ENCODE results near the gene DCUN1D4. TPM values are rescaled to one million over a fixed set of nuclear protein-coding genes. Genes with fewer than 3 reads are reported as not detected.

DCUN1D4 gene
- 10 to 100 TPM; 30.6 to 48.7 (median 37.6) TPM for total RNA-seq
- 10 to 100 TPM; 11.0 to 21.1 TPM for polyA plus RNA-seq
- long read RNA-seq, donor 1, full-length matches to known transcripts: 30 of 34 reads
- long read RNA-seq, donor 1, partial matches to known transcripts: 0 of 34 reads
- long read RNA-seq, donor 1, other reads (novel, unspliced or antisense): 4 of 34 reads
- long read RNA-seq, donor 2, full-length matches to known transcripts: 44 of 60 reads
- long read RNA-seq, donor 2, partial matches to known transcripts: 2 of 60 reads
- long read RNA-seq, donor 2, other reads (novel, unspliced or antisense): 14 of 60 reads
- long read RNA-seq, donor 3, full-length matches to known transcripts: 51 of 69 reads
- long read RNA-seq, donor 3, partial matches to known transcripts: 6 of 69 reads
- long read RNA-seq, donor 3, other reads (novel, unspliced or antisense): 12 of 69 reads

DNA sequence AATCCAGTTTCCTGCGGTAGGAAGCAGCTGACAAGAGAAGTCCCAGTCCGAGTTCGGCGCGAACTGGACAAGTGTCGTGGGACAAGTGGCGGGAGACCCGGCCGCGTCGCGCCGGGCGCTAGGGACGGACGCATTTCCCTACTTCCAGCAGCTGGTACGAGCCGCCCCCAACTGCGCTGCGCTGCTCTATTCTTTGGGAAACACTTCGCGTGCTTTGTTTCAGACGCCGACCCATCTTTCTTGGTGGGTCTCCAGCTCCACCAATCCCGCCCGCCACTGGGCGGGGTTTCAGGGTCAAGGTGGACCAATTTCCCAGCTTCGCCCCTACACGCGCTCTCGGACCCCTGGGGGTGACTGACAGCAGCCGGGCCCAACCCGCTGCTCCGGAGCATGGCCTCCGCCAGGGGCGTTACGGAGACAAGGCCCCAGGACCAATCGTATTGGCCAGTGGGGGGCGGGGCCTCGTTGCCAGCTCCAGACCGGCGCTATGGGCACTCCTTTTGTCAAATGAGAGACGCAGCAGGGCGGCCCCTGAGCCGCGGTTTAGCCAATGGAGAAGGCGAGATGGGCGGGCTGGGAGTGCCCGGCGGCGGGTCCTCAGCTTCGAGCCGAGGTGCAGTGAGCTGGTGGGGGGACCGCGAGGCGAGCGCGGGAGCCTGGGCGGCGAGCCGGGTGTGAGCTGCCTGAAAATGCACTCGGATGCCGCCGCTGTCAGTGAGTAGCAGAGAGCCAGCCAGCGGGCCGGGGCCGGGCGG, at the start of gene DCUN1D4:
Gene DCUN1D4, plus strand, starts transcription at position 600 of the 755 bp plus-strand sequence. Its CDS starts 90 bp downstream, at position 690.
- no peaks in the 10 kb centered on the region for H3K27me3 ChIP-seq
- TF ChIP-seq, protein P1, sequence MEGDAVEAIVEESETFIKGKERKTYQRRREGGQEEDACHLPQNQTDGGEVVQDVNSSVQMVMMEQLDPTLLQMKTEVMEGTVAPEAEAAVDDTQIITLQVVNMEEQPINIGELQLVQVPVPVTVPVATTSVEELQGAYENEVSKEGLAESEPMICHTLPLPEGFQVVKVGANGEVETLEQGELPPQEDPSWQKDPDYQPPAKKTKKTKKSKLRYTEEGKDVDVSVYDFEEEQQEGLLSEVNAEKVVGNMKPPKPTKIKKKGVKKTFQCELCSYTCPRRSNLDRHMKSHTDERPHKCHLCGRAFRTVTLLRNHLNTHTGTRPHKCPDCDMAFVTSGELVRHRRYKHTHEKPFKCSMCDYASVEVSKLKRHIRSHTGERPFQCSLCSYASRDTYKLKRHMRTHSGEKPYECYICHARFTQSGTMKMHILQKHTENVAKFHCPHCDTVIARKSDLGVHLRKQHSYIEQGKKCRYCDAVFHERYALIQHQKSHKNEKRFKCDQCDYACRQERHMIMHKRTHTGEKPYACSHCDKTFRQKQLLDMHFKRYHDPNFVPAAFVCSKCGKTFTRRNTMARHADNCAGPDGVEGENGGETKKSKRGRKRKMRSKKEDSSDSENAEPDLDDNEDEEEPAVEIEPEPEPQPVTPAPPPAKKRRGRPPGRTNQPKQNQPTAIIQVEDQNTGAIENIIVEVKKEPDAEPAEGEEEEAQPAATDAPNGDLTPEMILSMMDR (IDR thresholded peaks at IDR 0.05): peak in 8 of 9 donors; percentile 41 to 72 (median 52)
- peak; percentile 93 to 98 (median 96) for ATAC-seq
- intact Hi-C loops (cut with DNase I): loop anchor here in 7 of 10 donors (2.0 to 10.0 kb wide), 6 partner anchors 55 to 195 kb away; partner anchors contain the start of genes SGCB (in 5 of the 7) and LRRC66 (in 1 of the 7)
- no peaks in the 10 kb centered on the region for H3K36me3 ChIP-seq
- peak within 1 kb of the TSS; percentile 64 to 97 (median 80) for H3K4me3 ChIP-seq
- peak within 1 kb of the TSS; percentile 74 to 99 (median 92) for H3K27ac ChIP-seq
- H3K4me1 ChIP-seq: peaks cover 0 to 28% (median 16%) of the 10 kb centered on the region in 9 donors
- 0 to 1% methylated on average over 65 to 68 of the region's 68 CpGs for WGBS, 2 donors
- no peaks in the 10 kb centered on the region for H3K9me3 ChIP-seq
- DNase-seq: peak; percentile 100

DNA sequence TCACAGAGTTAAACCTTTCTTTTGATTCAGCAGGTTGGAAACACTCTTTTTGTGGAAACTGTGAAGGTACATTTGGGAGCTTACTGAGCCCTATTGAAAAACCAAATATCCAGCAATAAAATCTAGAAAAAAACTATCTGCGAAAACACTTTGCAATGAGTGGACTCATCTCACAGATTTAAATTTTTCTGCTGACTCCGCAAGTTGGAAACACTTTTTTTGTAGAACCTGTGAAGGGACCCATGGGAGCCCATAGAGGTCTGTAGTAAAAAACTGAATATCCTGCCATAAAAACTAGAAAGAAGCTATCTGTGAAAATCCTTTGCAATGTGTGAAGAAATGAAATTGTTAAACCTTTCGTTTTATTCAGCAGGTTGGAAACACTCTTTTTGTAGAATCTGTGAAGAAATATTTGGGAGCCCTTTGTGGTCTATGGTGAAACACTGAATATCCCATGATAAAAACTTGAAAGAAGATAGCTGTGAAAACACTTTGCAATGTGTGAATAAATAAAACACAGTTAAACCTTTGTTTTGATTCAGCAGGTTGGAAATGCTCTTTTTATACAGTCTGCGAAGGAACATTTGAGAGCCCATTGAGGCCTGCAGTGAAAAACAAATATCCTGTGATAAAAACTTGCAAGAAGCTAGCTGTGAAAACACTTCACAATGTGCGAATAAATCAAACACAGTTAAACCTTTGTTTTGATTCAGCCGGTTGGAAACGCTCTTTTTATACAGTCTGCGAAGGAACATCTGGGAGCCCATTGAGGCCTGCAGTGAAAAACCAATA, 22.3 kb upstream of the DCUN1D4 start:
- H3K27ac ChIP-seq: no peak overlapping the region
- H3K36me3 ChIP-seq: no peaks in the 10 kb centered on the region
- TF ChIP-seq, protein P1 (IDR thresholded peaks at IDR 0.05): no peak

DNA sequence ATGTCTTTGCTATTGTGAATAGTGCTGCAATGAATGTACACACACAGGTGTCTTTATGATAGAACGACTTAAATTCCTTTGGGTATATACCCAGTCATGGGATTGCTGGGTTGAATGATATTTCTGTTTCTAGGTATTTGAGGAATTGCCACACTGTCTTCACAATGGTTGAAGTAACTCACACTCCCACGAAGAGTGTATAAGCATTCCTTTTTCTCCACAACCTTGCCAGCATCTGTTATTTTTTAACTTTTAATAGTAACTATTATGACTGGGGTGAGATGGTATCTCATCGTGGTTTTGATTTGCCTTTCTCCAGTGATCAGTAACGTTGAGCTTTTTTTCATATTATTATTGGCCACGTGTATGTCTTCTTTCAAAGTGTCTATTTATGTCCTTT, 17.6 kb upstream of the DCUN1D4 start:
- no peak overlapping the region for H3K27ac ChIP-seq
- TF ChIP-seq, protein P1 (IDR thresholded peaks at IDR 0.05): no peak
- H3K36me3 ChIP-seq: no peaks in the 10 kb centered on the region
- ATAC-seq (no peak), DNase-seq (no peak)
- H3K9me3 ChIP-seq: peaks cover 0 to 23% (median 17%) of the 10 kb centered on the region in 11 donors
- 54 to 64% methylated on average over 5 of the region's 5 CpGs for WGBS, 2 donors
- no peak overlapping the region for H3K4me3 ChIP-seq
- intact Hi-C loops (cut with DNase I): no loop called here
- H3K4me1 ChIP-seq: no peaks in the 10 kb centered on the region
- peaks cover 0 to 12% (median 0%) of the 10 kb centered on the region in 7 donors for H3K27me3 ChIP-seq

More for the DNA sequence above, 22.3 kb upstream of the DCUN1D4 start:
- no peaks in the 10 kb centered on the region for H3K4me1 ChIP-seq
- 85 to 87% methylated on average over 8 of the region's 8 CpGs for WGBS, 2 donors
- no peaks in the 10 kb centered on the region for H3K27me3 ChIP-seq
- intact Hi-C loops (cut with DNase I): no loop called here
- H3K9me3 ChIP-seq: peaks cover 0 to 41% (median 30%) of the 10 kb centered on the region in 11 donors
- no peak for DNase-seq
- no peak overlapping the region for H3K4me3 ChIP-seq
- no peak for ATAC-seq
